GM19463 (cell line): ENCODE data around the gene B9D1.

Experiments
- ATAC-seq: cut with Tn5 transposase; IDR thresholded peaks from one replicate; pipeline ENCODE4 v1.9.1; 2021; ENCODE audit warnings: mild to moderate bottlenecking, moderate library complexity; ENCODE audit not compliant: unreplicated experiment

Gene B9D1

GRCh38 chr17:19377602-19378415 lies 15.3 kb upstream of the B9D1 start:
- ATAC-seq, result peak; percentile 93

- no peak for ATAC-seq
Observed at GRCh38 chr17:19376811-19377210, 14.3 kb upstream of the B9D1 start.

- no peak for ATAC-seq
Observed at GRCh38 chr17:19375732-19376131, 13.2 kb upstream of the B9D1 start.

GRCh38 chr17:19374136-19374535 lies 11.6 kb upstream of the B9D1 start:
- ATAC-seq, result no peak

- no peak for ATAC-seq
Observed at GRCh38 chr17:19372866-19373504, 10.5 kb upstream of the B9D1 start.

GRCh38 chr17:19372439-19372838 lies 9.9 kb upstream of the B9D1 start:
- no peak for ATAC-seq

- no peak for ATAC-seq
Observed at GRCh38 chr17:19372011-19372370, 9.5 kb upstream of the B9D1 start.

- no peak for ATAC-seq
Observed at GRCh38 chr17:19371259-19372010, 8.9 kb upstream of the B9D1 start.

GRCh38 chr17:19370493-19370960 lies 8.0 kb upstream of the B9D1 start:
- ATAC-seq, result peak; percentile 67

GRCh38 chr17:19369846-19370492 lies 7.4 kb upstream of the B9D1 start:
- no peak for ATAC-seq

GRCh38 chr17:19369107-19369778 lies 6.7 kb upstream of the B9D1 start:
- ATAC-seq, result no peak

- ATAC-seq, result no peak
Observed at GRCh38 chr17:19368229-19368628, 5.7 kb upstream of the B9D1 start.

- ATAC-seq, result no peak
Observed at GRCh38 chr17:19366637-19366972, 4.1 kb upstream of the B9D1 start.

- no peak for ATAC-seq
Observed at GRCh38 chr17:19365833-19366636, 3.5 kb upstream of the B9D1 start.

GRCh38 chr17:19365499-19365817 lies 2.9 kb upstream of the B9D1 start:
- ATAC-seq, result no peak

GRCh38 chr17:19364699-19365498 lies 2.4 kb upstream of the B9D1 start:
- ATAC-seq, result no peak

GRCh38 chr17:19363460-19364035 lies 1.0 kb upstream of the B9D1 start:
- no peak for ATAC-seq

- no peak for ATAC-seq
Observed at GRCh38 chr17:19363114-19363438, 553 bp upstream of the B9D1 start.

- ATAC-seq, result no peak
Observed at GRCh38 chr17:19361944-19362276, 613 bp downstream of the B9D1 start.
